GM15510 (cell line): ENCODE measurements around the gene GPR26.

Experiments used
- POLR2A ChIP-seq: IDR thresholded peaks from 3 replicates; pipeline ENCODE4 v1.6.1; 2011; ENCODE audit warnings: borderline replicate concordance; ENCODE audit not compliant: insufficient read length; ENCODE audit errors: extremely low read depth

Gene GPR26

GRCh38 chr10:123677556-123677955 lies 11.4 kb downstream of the GPR26 start:
- TF ChIP-seq POLR2A, result no peak

- no peak for TF ChIP-seq POLR2A
Measured at GRCh38 chr10:123678376-123678775, 12.2 kb downstream of the GPR26 start.

GRCh38 chr10:123681285-123681684 lies 15.1 kb downstream of the GPR26 start:
- no peak for TF ChIP-seq POLR2A

- TF ChIP-seq POLR2A, result no peak
Measured at GRCh38 chr10:123682477-123682876, 16.3 kb downstream of the GPR26 start.

GRCh38 chr10:123683459-123683858 lies 17.3 kb downstream of the GPR26 start:
- no peak for TF ChIP-seq POLR2A

GRCh38 chr10:123683865-123684264 lies 17.7 kb downstream of the GPR26 start:
- no peak for TF ChIP-seq POLR2A

GRCh38 chr10:123685260-123685659 lies 19.1 kb downstream of the GPR26 start:
- no peak for TF ChIP-seq POLR2A

- no peak for TF ChIP-seq POLR2A
Measured at GRCh38 chr10:123687758-123688157, 21.6 kb downstream of the GPR26 start.

- TF ChIP-seq POLR2A, result no peak
Measured at GRCh38 chr10:123689880-123690279, 23.7 kb downstream of the GPR26 start.

- no peak for TF ChIP-seq POLR2A
Measured at GRCh38 chr10:123703195-123703790, 37.1 kb downstream of the GPR26 start.

- TF ChIP-seq POLR2A, result no peak
Measured at GRCh38 chr10:123704076-123704475, 37.9 kb downstream of the GPR26 start.

GRCh38 chr10:123704812-123705211 lies 38.7 kb downstream of the GPR26 start:
- TF ChIP-seq POLR2A, result no peak

- no peak for TF ChIP-seq POLR2A
Measured at GRCh38 chr10:123706236-123706635, 40.1 kb downstream of the GPR26 start.

- no peak for TF ChIP-seq POLR2A
Measured at GRCh38 chr10:123715546-123715945, 49.4 kb downstream of the GPR26 start.

GRCh38 chr10:123717336-123717735 lies 51.2 kb downstream of the GPR26 start:
- no peak for TF ChIP-seq POLR2A

- no peak for TF ChIP-seq POLR2A
Measured at GRCh38 chr10:123718544-123719060, 52.4 kb downstream of the GPR26 start.

GRCh38 chr10:123720536-123720935 lies 54.4 kb downstream of the GPR26 start:
- TF ChIP-seq POLR2A, result no peak
